Thyroid gland (tissue), 4 donors: ENCODE data around the gene DDIAS. TPM values are rescaled to one million over a fixed set of nuclear protein-coding genes. Genes with fewer than 3 reads are reported as not detected.

ENCODE experiments used
- DNase-seq, 2 donors: peaks; one replicate each; pipeline ENCODE4 v3.0.0-alpha.2; 2019
- H3K27ac ChIP-seq, 3 donors: fragments of 200-600 bp; sonication (generic); 1 replicate in 2 of 3; 2 replicates in 1 of 3; pipeline ENCODE4 v1.5.1; 2016 to 2019; ENCODE audit warnings: mild to moderate bottlenecking in 1 of 3, moderate library complexity in 1 of 3
- H3K27me3 ChIP-seq: fragments of 200-600 bp; sonication (generic); one replicate; pipeline ENCODE4 v1.5.1; 2019
- H3K36me3 ChIP-seq, 2 donors: fragments of 200-600 bp; sonication (generic); one replicate each; pipeline ENCODE4 v1.5.1; 2016 to 2019
- H3K4me1 ChIP-seq, 2 donors: fragments of 200-600 bp; sonication (generic); one replicate each; pipeline ENCODE4 v1.5.1; 2017 to 2019
- H3K4me3 ChIP-seq, 3 donors: fragments of 200-600 bp; sonication (generic); replicated peaks in 1 of 3; 1 replicate in 2 of 3; 2 replicates in 1 of 3; pipeline ENCODE4 v1.5.1; 2016; ENCODE audit warnings: mild to moderate bottlenecking in 1 of 3
- H3K9me3 ChIP-seq: fragments of 200-600 bp; sonication (generic); one replicate; pipeline ENCODE4 v1.5.1; 2017
- CTCF ChIP-seq, 6 experiments: fragments of 200-600 bp in 3 of 6; fragments of 450-650 bp in 3 of 6; sonication (generic) in 3 of 6; IDR thresholded peaks; one replicate each; pipeline ENCODE4 v1.5.1; 2016 to 2019; ENCODE audit warnings: antibody characterized with exemption in 6 of 6, mild to moderate bottlenecking in 2 of 6, inconsistent platforms in 1 of 6, moderate library complexity in 1 of 6
- POLR2A ChIP-seq, 2 donors: fragments of 450-650 bp; IDR thresholded peaks; one replicate each; pipeline ENCODE4 v1.6.1; 2017; ENCODE audit warnings: antibody characterized with exemption in 2 of 2, mild to moderate bottlenecking in 2 of 2, moderate library complexity in 1 of 2
- WGBS, 2 donors: methylation state at CpG; one replicate each; pipeline ENCODE4 v1.1.5; 2017; 5-methylcytosine and 5-hydroxymethylcytosine counted together
- intact Hi-C: fragments of 100-400 bp; cut with DNase I; formaldehyde crosslinking; loops from one replicate; pipeline ENCODE4 v1.15.1; 2023
- total RNA-seq, 4 donors: library from RNA; depleted of rRNA; stranded (reverse); fragments of >200 nt; gene quantifications; one replicate each; pipeline ENCODE4 v1.2.3, GENCODE V29; 2016

The DDIAS gene
- total RNA-seq, 4 donors from 2014 or later = 0.25 to 3.3 (median 0.95) TPM

DNA sequence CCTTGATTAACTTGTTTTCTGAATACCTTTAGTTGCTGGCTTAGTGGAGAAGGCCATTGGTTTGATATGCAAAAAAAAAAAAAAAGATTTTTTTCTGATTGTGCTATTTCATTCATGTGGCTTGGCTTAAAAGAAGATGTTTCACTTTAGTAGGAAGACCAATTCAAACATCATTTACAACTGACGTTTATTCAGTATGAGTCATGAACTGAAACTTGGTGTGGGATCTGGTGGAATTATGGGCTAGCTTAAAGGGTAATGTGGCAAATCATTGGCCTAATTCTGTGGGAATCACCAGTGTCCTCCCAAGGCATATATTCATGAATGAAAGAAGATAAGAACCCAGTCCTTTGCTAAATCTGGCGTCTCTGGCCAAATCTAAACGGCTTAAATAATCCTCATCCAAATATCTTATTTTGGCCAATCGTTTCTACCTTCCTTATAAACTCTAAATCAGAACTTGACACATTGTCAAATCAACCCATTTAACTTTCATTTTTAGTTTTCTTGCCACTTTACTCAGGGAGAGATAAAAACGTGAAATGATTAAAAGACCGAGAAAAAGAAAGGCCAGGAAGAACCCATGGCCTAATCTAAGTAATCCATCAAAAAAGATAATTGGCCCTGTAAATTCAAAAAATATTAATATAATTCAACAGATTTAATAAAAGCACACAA, 77.0 kb downstream of the DDIAS start:
- H3K9me3 ChIP-seq = no peaks in the 10 kb centered on the region
- TF ChIP-seq POLR2A (IDR thresholded peaks at IDR 0.05) (no peak), CTCF (IDR thresholded peaks at IDR 0.05) (no peak)
- H3K27ac ChIP-seq = no peak overlapping the region
- no peaks in the 10 kb centered on the region for H3K27me3 ChIP-seq
- 88 to 92% methylated on average over 6 of the region's 6 CpGs for WGBS, 2 donors
- H3K4me3 ChIP-seq = no peak overlapping the region
- no peak for DNase-seq
- peaks cover 0 to 6% of the 10 kb centered on the region in 2 donors for H3K36me3 ChIP-seq
- intact Hi-C loops = no loop called here
- H3K4me1 ChIP-seq = no peaks in the 10 kb centered on the region

- DNase-seq = no peak
- H3K4me1 ChIP-seq = no peaks in the 10 kb centered on the region
- intact Hi-C loops = no loop called here
- no peak overlapping the region for H3K27ac ChIP-seq
- no peaks in the 10 kb centered on the region for H3K27me3 ChIP-seq
- H3K9me3 ChIP-seq = no peaks in the 10 kb centered on the region
- no peak for TF ChIP-seq CTCF (IDR thresholded peaks at IDR 0.05)
- TF ChIP-seq POLR2A (IDR thresholded peaks at IDR 0.05) = no peak
- no peak overlapping the region for H3K4me3 ChIP-seq
- peaks cover 4 to 6% of the 10 kb centered on the region in 2 donors for H3K36me3 ChIP-seq
Observed at GRCh38 chr11:82979824-82980223, 78.3 kb downstream of the DDIAS start.

- H3K27me3 ChIP-seq = no peaks in the 10 kb centered on the region
- no peak overlapping the region for H3K27ac ChIP-seq
- no peaks in the 10 kb centered on the region for H3K4me1 ChIP-seq
- no peak overlapping the region for H3K4me3 ChIP-seq
- intact Hi-C loops = no loop called here
- DNase-seq = no peak
- H3K9me3 ChIP-seq = no peaks in the 10 kb centered on the region
- TF ChIP-seq CTCF (IDR thresholded peaks at IDR 0.05) (no peak), POLR2A (IDR thresholded peaks at IDR 0.05) (no peak)
- peaks cover 4 to 6% of the 10 kb centered on the region in 2 donors for H3K36me3 ChIP-seq
Observed at GRCh38 chr11:82980292-82980691, 78.8 kb downstream of the DDIAS start.

DNA sequence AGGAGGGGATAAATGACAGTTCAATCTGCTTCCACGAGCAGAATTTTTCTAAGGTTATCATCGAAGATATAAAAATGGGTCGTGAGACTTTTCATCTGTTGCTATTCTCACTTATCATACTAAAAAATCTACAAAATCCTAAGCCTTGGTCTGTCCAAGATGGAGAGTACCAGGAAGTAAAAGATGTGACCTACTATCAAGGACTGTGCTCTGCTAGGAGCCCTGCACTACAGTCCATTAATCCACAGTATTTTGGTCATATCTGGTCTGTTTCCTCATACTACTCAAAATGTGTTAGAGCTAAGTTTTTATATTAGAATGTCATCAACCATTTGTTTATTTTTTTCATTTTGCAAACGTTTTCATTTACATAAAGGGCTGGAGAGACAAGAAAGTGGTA, 79.4 kb downstream of the DDIAS start:
- DNase-seq = no peak
- H3K4me3 ChIP-seq = no peak overlapping the region
- 84 to 86% methylated on average over 4 of the region's 4 CpGs for WGBS, 2 donors
- TF ChIP-seq CTCF (IDR thresholded peaks at IDR 0.05) (no peak), POLR2A (IDR thresholded peaks at IDR 0.05) (no peak)
- H3K27ac ChIP-seq = no peak overlapping the region
- peaks cover 4 to 6% of the 10 kb centered on the region in 2 donors for H3K36me3 ChIP-seq
- no peaks in the 10 kb centered on the region for H3K9me3 ChIP-seq
- H3K4me1 ChIP-seq = no peaks in the 10 kb centered on the region
- intact Hi-C loops = no loop called here
- no peaks in the 10 kb centered on the region for H3K27me3 ChIP-seq

- WGBS, 2 donors = 89 to 97% methylated on average over 6 of the region's 6 CpGs
- TF ChIP-seq POLR2A (IDR thresholded peaks at IDR 0.05) (no peak), CTCF (IDR thresholded peaks at IDR 0.05) (no peak)
- H3K4me1 ChIP-seq = no peaks in the 10 kb centered on the region
- no peaks in the 10 kb centered on the region for H3K27me3 ChIP-seq
- H3K27ac ChIP-seq = no peak overlapping the region
- DNase-seq = no peak
- H3K36me3 ChIP-seq = peaks cover 4 to 10% of the 10 kb centered on the region in 2 donors
- intact Hi-C loops = no loop called here
- H3K4me3 ChIP-seq = no peak overlapping the region
- H3K9me3 ChIP-seq = no peaks in the 10 kb centered on the region
Observed at GRCh38 chr11:82981852-82982251, 80.3 kb downstream of the DDIAS start.

Other genes with a start within 250 kb of the DDIAS start
- 1 to 10 TPM in 3 of 4 donors, under 1 TPM in 1; 0.94 to 5.1 (median 1.5) TPM for gene FAM181B, start 167.9 kb upstream of the DDIAS start, total RNA-seq
- gene PRCP, start 1.3 kb upstream of the DDIAS start, total RNA-seq = 100 to 1,000 TPM in 1 of 4 donors, 10 to 100 TPM in 3; 59.1 to 122 (median 81.1) TPM
- gene RAB30, start 170.2 kb downstream of the DDIAS start, total RNA-seq = 10 to 100 TPM; 12.0 to 30.0 (median 22.8) TPM